Measurements from ENCODE around the gene SFXN5.

DNA sequence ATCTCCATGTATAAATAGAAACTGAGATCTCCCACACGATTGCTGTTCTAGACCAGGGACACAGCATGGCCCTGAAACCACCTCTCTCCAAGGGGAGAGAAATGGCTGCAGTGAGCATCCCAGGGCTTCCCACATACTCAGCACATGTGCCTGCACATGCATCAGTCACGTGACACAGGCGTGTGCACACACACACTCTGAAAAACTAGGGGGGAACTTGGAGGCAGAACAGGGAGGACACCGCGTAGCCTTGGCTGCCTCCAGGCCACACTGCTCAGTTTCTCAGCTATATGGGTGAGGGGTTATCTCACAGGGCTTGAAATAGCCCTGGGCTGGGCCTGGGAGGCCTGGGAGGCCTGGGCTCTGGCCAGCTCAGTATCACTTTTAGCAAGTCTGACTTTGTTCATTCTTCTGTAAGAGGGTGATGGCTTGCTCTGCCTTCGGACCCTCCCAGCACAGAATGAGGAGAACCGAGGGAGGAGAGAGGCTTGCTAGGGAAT, 87.3 kb downstream of the SFXN5 start:
- TF ChIP-seq CTCF (IDR thresholded peaks at IDR 0.05), result no peak
- TF ChIP-seq POLR2A (IDR thresholded peaks at IDR 0.05), result no peak

All from right lobe of liver (tissue), 4 donors.